Astrocyte (in vitro differentiated cells and primary cell): ENCODE results near the gene TMTC2. TPM values are rescaled to one million over a fixed set of nuclear protein-coding genes. Genes with fewer than 3 reads are reported as not detected.
A peak's percentile ranks its signal among the peaks of the same experiment; 100 is the strongest.

ENCODE experiments used
- DNase-seq: peaks from one replicate; pipeline ENCODE4 v3.0.0-alpha.2; 2010; ENCODE audit warnings: low read depth
- FAIRE-seq: peaks from 2 replicates; lab custom pipeline; 2011; peaks lifted over from hg19 to GRCh38; lab: Jason Lieb, UNC
- H2AFZ ChIP-seq: 2 replicates; pipeline ENCODE4 v1.6.0; 2012; ENCODE audit warnings: low read depth, low read length, inconsistent platforms
- H3K27ac ChIP-seq: 2 replicates; pipeline ENCODE4 v1.5.1; 2011; ENCODE audit warnings: low read depth, low read length, inconsistent platforms
- H3K27me3 ChIP-seq: 2 replicates; pipeline ENCODE4 v1.6.0; 2011; ENCODE audit warnings: low read length, inconsistent platforms; ENCODE audit not compliant: insufficient read depth
- H3K36me3 ChIP-seq: 2 replicates; pipeline ENCODE4 v1.5.1; 2011; ENCODE audit warnings: low read length, inconsistent platforms; ENCODE audit not compliant: insufficient read depth
- H3K4me1 ChIP-seq: 2 replicates; pipeline ENCODE4 v1.5.1; 2011; ENCODE audit warnings: low read length, inconsistent platforms; ENCODE audit not compliant: insufficient read depth
- H3K4me2 ChIP-seq: 2 replicates; pipeline ENCODE4 v1.6.0; 2012; ENCODE audit warnings: low read length, inconsistent platforms
- H3K4me3 ChIP-seq: 2 replicates; pipeline ENCODE4 v1.5.1; 2011; ENCODE audit warnings: low read depth, mild to moderate bottlenecking, low read length, inconsistent platforms; ENCODE audit not compliant: insufficient read depth
- H3K79me2 ChIP-seq: 2 replicates; pipeline ENCODE4 v1.6.0; 2012; ENCODE audit warnings: mild to moderate bottlenecking, low read length, inconsistent platforms; ENCODE audit not compliant: insufficient read depth
- H3K9ac ChIP-seq: 2 replicates; pipeline ENCODE4 v1.6.0; 2012; ENCODE audit warnings: mild to moderate bottlenecking, low read length, inconsistent platforms
- H3K9me3 ChIP-seq: 2 replicates; pipeline ENCODE4 v1.5.1; 2012; ENCODE audit warnings: low read depth, mild to moderate bottlenecking, low read length, inconsistent platforms; ENCODE audit not compliant: insufficient read depth
- H4K20me1 ChIP-seq: 2 replicates; pipeline ENCODE4 v1.6.0; 2012; ENCODE audit warnings: low read length, inconsistent platforms; ENCODE audit not compliant: insufficient read depth
- H3K27ac Mint-ChIP-seq: one replicate; pipeline ENCODE4 v1.8.0; 2021; ENCODE audit warnings: mild to moderate bottlenecking, mixed read lengths; ENCODE audit not compliant: unreplicated experiment
- H3K27me3 Mint-ChIP-seq: one replicate; pipeline ENCODE4 v1.8.0; 2021; ENCODE audit warnings: low read depth, mixed read lengths; ENCODE audit not compliant: unreplicated experiment
- H3K36me3 Mint-ChIP-seq: one replicate; pipeline ENCODE4 v1.8.0; 2021; ENCODE audit warnings: low read depth, mixed read lengths; ENCODE audit not compliant: unreplicated experiment
- H3K4me1 Mint-ChIP-seq: one replicate; pipeline ENCODE4 v1.8.0; 2021; ENCODE audit warnings: low read depth, mixed read lengths; ENCODE audit not compliant: unreplicated experiment
- H3K4me3 Mint-ChIP-seq: one replicate; pipeline ENCODE4 v1.8.0; 2021; ENCODE audit warnings: mild to moderate bottlenecking, moderate library complexity, mixed read lengths; ENCODE audit not compliant: unreplicated experiment
- H3K9me3 Mint-ChIP-seq: one replicate; pipeline ENCODE4 v1.8.0; 2021; ENCODE audit warnings: mild to moderate bottlenecking, mixed read lengths; ENCODE audit not compliant: unreplicated experiment
- CTCF ChIP-seq: IDR thresholded peaks from 2 replicates; pipeline ENCODE4 v1.5.1; 2011; ENCODE audit warnings: low read depth, mild to moderate bottlenecking, inconsistent platforms, low read length, moderate library complexity; ENCODE audit not compliant: insufficient read depth
- EZH2 ChIP-seq: IDR thresholded peaks from 2 replicates; pipeline ENCODE4 v1.6.1; 2012; ENCODE audit warnings: mild to moderate bottlenecking, low read length, inconsistent platforms; ENCODE audit not compliant: insufficient read depth
- total RNA-seq: library from RNA; stranded (reverse); gene quantifications from 2 replicates; pipeline ENCODE4 v1.2.1, GENCODE V29; 2021

Gene TMTC2
- total RNA-seq, 1 donor from 2014 or later: 2.2 TPM

GRCh38 chr12:82858534-82858917 is 171.8 kb downstream of the TMTC2 start:
- H3K4me3 ChIP-seq: no peak overlapping the region
- H2AFZ ChIP-seq: no peak overlapping the region
- no peak overlapping the region for H3K4me2 ChIP-seq
- no peak for TF ChIP-seq CTCF
- no peak for TF ChIP-seq EZH2
- Mint-ChIP-seq H3K9me3 (no peaks in the 10 kb centered on the region), H3K4me1 (peaks cover 12% of the 10 kb centered on the region), H3K36me3 (no peaks in the 10 kb centered on the region), H3K27me3 (no peaks in the 10 kb centered on the region), H3K27ac (no peak overlapping the region), H3K4me3 (no peak overlapping the region)
- no peaks in the 10 kb centered on the region for H4K20me1 ChIP-seq
- H3K27me3 ChIP-seq: no peaks in the 10 kb centered on the region
- H3K4me1 ChIP-seq: peaks cover 3% of the 10 kb centered on the region
- H3K36me3 ChIP-seq: no peaks in the 10 kb centered on the region
- H3K79me2 ChIP-seq: no peaks in the 10 kb centered on the region
- no peak for FAIRE-seq
- no peak for DNase-seq
- no peaks in the 10 kb centered on the region for H3K9me3 ChIP-seq
- H3K27ac ChIP-seq: no peak overlapping the region
- no peak overlapping the region for H3K9ac ChIP-seq

- Histone ChIP-seq H4K20me1 (no peaks in the 10 kb centered on the region), H3K4me1 (peaks cover 3% of the 10 kb centered on the region), H3K4me2 (no peak overlapping the region), H3K9me3 (no peaks in the 10 kb centered on the region), H3K9ac (no peak overlapping the region), H3K27me3 (no peaks in the 10 kb centered on the region), H2AFZ (no peak overlapping the region), H3K4me3 (no peak overlapping the region), H3K79me2 (no peaks in the 10 kb centered on the region), H3K27ac (no peak overlapping the region), H3K36me3 (no peaks in the 10 kb centered on the region)
- peak; percentile 51 for DNase-seq
- H3K4me3 Mint-ChIP-seq: no peak overlapping the region
- TF ChIP-seq EZH2 (no peak), CTCF (no peak)
- no peak for FAIRE-seq
- H3K4me1 Mint-ChIP-seq: peaks cover 11% of the 10 kb centered on the region
- no peaks in the 10 kb centered on the region for H3K9me3 Mint-ChIP-seq
- no peak overlapping the region for H3K27ac Mint-ChIP-seq
- no peaks in the 10 kb centered on the region for H3K27me3 Mint-ChIP-seq
- H3K36me3 Mint-ChIP-seq: no peaks in the 10 kb centered on the region
Measured at GRCh38 chr12:82862069-82862841, 175.5 kb downstream of the TMTC2 start.
